SK-N-SH treated with all-trans-retinoic acid at 6 μM for 48 hours (cell line): Measurements from ENCODE around the gene SLC6A3.

Experiments
- ARNTL ChIP-seq: fragments of 450-650 bp; formaldehyde crosslinking; IDR thresholded peaks from 2 replicates; pipeline ENCODE4 v1.5.0; 2020; ENCODE audit warnings: low read depth, mild to moderate bottlenecking, moderate library complexity, borderline replicate concordance
- CREB5 ChIP-seq: fragments of 250-450 bp; sonication (Bioruptor Pico); IDR thresholded peaks from 2 replicates; pipeline ENCODE4 v1.5.1; 2020; ENCODE audit warnings: low read depth, mild to moderate bottlenecking, moderate library complexity
- ISL1 ChIP-seq: fragments of 250-450 bp; sonication (Bioruptor Pico); IDR thresholded peaks from 2 replicates; pipeline ENCODE4 v2.1.2; 2022; ENCODE audit warnings: mild to moderate bottlenecking, moderate library complexity
- OSR1 ChIP-seq: fragments of 250-450 bp; sonication (Bioruptor Pico); IDR thresholded peaks from 2 replicates; pipeline ENCODE4 v1.8.0; 2022; ENCODE audit warnings: moderate library complexity, mild to moderate bottlenecking, inconsistent platforms
- PATZ1 ChIP-seq: fragments of 250-450 bp; sonication (Bioruptor Pico); IDR thresholded peaks from 2 replicates; pipeline ENCODE4 v1.8.0; 2020; ENCODE audit warnings: mild to moderate bottlenecking, moderate library complexity, borderline replicate concordance
- TSHZ2 ChIP-seq: fragments of 250-450 bp; sonication (Bioruptor Pico); IDR thresholded peaks from 2 replicates; pipeline ENCODE4 v1.5.0; 2020; ENCODE audit warnings: mild to moderate bottlenecking, moderate library complexity
- ZFP30 ChIP-seq: fragments of 450-650 bp; formaldehyde crosslinking; IDR thresholded peaks from 2 replicates; pipeline ENCODE4 v1.5.0; 2022; ENCODE audit warnings: mild to moderate bottlenecking, moderate library complexity
- ZNF70 ChIP-seq: fragments of 450-650 bp; formaldehyde crosslinking; IDR thresholded peaks from 2 replicates; pipeline ENCODE4 v1.5.0; 2020; ENCODE audit warnings: mild to moderate bottlenecking, moderate library complexity

GRCh38 chr5:1392801-1393565 lies 52.3 kb downstream of the SLC6A3 start:
- TF ChIP-seq ZNF70 (CRISPR knock-in tag) (no peak), ZFP30 (CRISPR knock-in tag) (no peak), CREB5 (no peak), TSHZ2 (CRISPR knock-in tag) (no peak), OSR1 (CRISPR knock-in tag) (no peak), ISL1 (CRISPR knock-in tag) (no peak), PATZ1 (CRISPR knock-in tag) (no peak), ARNTL (CRISPR knock-in tag) (no peak)
